RPMI8226 (cell line): ENCODE data around the gene ZNF32.
"Not testable (repeated sequence)": the region's sequence is repeated elsewhere in the genome, so short reads cannot be mapped to it uniquely, and the experiment has no call there.

ENCODE experiments used
- DNase-seq: peaks from one replicate; pipeline ENCODE4 v3.0.0-alpha.2; 2015

The ZNF32 gene

GRCh38 chr10:43622038-43622437 is 26.6 kb downstream of the ZNF32 start:
- DNase-seq = no peak

DNA sequence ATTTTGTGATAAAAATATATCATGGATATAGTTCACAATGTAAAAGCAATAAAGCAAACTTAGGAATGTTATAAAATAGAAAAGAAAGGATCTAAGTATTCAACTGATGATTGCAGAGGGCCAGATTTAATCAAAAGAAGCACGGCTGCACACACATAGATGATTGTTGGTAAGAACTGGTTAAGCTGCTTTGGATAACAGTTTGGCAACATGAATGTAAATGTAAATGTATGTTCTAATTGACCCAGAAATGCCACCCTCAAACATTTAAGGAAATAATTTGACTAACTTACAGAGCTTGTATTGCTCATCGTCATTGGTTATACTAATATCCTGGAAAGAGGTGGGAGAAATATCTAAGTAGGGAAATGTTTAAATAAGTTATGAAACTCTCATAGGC is 29.3 kb downstream of the ZNF32 start:
- no peak for DNase-seq

- DNase-seq = no peak
Observed at GRCh38 chr10:43616697-43617370, 31.8 kb downstream of the ZNF32 start.

DNA sequence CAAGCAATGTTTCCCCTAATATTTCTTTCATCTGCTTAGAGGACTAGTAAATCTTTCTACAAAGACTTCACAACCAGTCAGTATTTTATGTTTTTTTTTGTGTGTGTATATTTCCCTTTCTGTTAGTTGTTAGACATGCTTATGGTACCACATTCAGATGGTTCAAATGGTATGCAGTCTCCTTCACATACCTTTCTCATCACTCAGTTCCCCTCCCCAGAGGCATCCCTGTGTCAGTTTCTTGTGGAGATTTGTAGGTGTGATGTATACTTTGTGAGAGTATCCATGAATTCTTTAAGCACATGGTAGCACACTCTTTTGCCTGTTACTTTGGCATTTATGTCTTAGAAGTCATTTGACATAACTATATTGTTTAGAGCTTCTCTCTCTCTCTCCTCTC is 38.0 kb downstream of the ZNF32 start:
- DNase-seq = no peak

GRCh38 chr10:43607199-43607573 is 41.5 kb downstream of the ZNF32 start:
- no peak for DNase-seq

GRCh38 chr10:43606323-43607198 is 42.1 kb downstream of the ZNF32 start, which contains the start of gene ZNF485:
TSS of gene ZNF485 (plus strand) at chr10:43606438. CDS start at chr10:43607051, 613 bp downstream.
- peak; percentile 73 for DNase-seq

DNA sequence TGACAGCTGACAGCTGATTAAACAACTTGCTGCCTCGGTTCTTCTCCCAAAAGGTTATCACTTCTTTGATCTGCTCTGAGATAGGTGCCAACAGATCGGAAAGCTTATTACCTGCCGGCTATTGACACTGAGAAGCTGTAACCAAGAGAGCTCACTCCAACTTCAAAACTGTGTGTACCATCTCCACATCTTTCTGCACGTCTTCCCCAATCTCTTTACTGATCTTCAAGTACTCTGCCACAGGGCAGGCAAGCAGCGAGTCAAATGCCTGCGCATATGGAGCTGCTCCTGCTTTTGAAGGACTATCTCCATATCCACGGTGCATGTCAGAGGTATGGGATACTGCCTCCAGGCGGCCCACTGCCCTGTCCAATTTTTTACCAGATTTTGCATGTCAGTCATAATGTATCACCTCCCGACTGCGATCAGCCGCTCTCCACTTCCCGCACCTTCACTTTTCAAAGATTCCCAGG is 42.8 kb downstream of the ZNF32 start:
- DNase-seq = no peak

- not testable (repeated sequence) for DNase-seq
Observed at GRCh38 chr10:43601576-43601975, 47.1 kb downstream of the ZNF32 start.

DNA sequence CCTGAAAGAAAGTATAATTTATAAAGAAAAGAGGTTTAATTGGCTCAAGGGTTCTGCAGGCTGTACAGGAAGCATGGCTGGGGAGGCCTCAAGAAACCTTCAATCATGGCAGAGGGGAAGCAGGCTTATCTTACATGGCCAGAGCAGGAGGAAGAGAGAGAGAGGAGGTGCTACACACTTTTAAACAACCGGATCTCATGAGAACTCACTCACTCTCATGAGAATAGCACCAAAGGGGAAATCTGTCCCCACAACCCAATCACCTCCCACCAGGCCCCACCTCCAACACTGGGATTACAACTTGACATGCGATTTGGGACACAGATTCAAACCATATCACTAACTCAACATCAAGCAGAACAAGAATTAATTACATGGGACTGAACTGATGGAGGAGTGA is 49.3 kb downstream of the ZNF32 start:
- DNase-seq = no peak

- DNase-seq = peak; percentile 80
Observed at GRCh38 chr10:43598446-43598845, 50.2 kb downstream of the ZNF32 start.

GRCh38 chr10:43596546-43596945 is 52.1 kb downstream of the ZNF32 start:
- DNase-seq = peak; percentile 74

DNA sequence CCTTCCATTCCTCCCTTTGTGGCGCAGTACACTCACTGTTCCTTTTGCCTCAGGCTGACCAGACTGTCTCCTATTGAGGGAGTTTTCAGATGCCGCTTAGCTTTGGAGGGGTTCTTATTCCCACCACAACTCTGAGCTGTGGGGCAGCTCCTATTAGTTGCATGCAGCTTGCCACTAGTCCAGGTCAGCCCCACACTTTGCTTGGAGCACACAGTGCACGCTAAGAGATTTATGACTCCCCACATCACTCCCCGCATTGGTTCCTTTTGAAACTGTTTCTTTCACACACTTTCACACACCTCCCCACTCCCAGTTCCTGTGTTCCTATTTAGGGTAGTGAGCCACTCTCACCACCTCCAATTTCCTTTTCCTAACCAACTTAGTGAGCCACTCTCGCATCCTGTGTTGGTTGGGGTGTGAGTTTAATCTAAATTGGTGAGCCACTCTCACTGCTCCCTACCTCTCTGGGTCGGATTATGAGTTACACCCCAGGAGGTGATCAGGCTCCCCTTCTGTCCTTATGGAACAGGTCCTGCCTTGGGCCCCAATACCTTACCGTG is 52.9 kb downstream of the ZNF32 start:
- DNase-seq = peak; percentile 27

DNA sequence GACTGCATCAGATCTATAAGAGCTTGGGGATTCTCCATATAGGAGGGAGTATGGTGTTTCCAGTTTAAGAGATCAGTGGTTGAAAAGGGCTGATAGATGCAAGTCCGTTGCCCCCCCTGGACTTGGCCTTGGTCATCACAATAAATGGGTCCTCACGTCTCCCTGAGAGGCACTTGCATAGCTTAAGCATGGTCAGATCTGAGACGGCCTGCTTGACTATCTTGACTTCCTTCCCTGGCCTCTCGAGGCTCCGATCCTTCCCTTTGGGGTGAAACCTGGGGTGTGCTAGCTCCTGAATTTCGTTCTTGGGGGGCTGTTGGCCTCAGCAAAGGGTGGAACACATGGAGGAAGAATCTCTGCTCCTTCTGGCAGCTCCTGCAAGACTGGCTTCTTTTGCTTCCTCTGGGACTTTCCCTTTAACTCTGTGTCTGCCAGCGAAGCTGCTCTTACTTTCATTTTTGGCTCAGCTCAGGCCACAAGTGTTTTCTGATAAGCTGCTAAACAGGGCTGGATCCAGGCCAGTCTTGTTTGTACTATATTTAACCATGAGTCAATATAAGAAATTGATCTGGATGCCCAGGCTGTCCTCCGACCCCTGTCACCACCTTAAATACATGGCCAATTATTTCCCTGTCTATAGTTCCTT is 53.6 kb downstream of the ZNF32 start:
- DNase-seq = peak; percentile 54
